Activated T-helper 9 cell treated with anti-CD3 and anti-CD28 coated beads, Interleukin-2, amount 50 U/mL, for 16 hours (primary cell): Measurements from ENCODE around the gene PARP2.
"Not testable (repeated sequence)": the region's sequence is repeated elsewhere in the genome, so short reads cannot be mapped to it uniquely, and the experiment has no call there.

Experiments used
- DNase-seq: peaks from one replicate; pipeline ENCODE4 v3.0.0-alpha.2; 2020; ENCODE audit warnings: low read depth

The PARP2 gene

DNA sequence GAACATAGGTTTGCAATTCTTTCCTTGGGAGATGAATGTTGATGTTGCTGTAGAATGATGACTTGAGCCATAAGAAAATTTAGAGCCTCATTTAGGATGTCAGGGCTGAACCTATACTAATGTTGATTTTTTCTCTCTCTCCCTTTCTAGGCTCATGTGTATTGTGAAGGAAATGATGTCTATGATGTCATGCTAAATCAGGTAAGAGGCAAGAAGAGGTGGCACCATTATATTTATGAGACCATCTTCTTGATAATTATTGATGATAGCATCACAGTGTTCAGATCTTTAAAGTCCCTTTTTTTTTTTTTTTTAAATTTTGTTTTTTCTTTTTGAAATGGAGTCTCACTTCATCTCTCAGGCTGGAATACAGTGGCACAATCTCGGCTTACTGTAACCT, 3.3 kb downstream of the PARP2 start:
- DNase-seq: no peak

DNA sequence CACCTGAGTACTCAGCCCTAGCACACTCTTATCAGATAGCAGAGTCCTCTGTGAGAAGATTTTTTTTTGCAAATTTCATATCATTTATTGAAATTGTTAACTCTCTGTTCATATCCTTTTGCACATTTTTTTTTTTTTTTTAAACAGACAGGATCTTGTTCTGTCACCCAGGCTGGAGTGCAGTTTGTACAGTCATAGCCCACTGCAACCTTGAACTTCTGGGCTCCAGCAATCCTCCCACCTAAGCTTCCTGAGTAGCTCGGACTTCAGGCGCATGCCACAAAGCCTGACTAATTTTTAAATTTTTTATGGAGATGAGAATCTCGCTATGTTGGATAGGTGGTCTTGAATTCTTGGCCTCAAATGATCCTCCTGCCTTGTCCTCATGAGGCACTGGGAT, 4.3 kb downstream of the PARP2 start:
- no peak for DNase-seq

- DNase-seq: no peak
These were observed 6.8 kb downstream of the PARP2 start for GRCh38 chr14:20350282-20350681.

- no peak for DNase-seq
These were observed 7.4 kb downstream of the PARP2 start for GRCh38 chr14:20350860-20351259.

- DNase-seq: no peak
These were observed 13.0 kb downstream of the PARP2 start for GRCh38 chr14:20356422-20356821.

GRCh38 chr14:20358474-20358873, 15.0 kb downstream of the PARP2 start:
- not testable (repeated sequence) for DNase-seq

DNA sequence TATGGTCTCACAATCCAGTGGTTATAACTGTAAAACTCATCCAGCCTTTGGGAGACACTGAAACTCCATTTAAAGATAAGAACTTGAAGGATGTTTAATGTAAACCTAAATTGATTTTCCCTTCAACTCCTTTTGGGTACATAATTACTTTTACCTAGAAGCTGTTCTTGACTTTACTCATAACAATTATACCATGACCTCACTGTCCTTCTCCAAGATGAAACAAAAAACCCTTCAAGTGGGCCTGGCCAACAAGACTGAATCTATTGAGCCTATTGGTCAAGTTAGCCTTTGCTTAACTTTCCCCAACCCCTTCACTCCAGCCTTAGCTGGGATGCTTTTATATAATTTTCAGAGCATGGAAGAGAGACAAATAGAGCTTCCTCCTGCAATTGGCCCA, 22.5 kb downstream of the PARP2 start:
- DNase-seq: no peak

DNA sequence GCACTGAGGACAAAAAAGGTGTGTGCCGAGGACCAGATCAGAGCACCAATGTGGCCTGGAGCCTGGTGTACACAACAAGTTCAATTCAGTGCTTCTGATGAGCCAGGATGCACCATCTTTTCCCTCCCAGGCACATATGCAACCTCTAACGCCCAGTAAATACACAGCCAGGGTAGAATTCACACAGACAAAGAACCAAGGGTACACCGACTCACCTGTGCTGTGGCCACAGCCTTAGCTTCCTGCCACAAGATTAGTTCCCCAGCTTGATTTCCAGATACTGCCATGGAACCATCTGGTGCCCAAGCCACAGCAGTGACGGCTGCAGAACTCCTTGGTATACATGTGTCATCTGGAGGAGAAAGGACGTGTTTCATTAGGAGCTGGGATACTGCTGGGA, 29.4 kb downstream of the PARP2 start:
- no peak for DNase-seq

- no peak for DNase-seq
These were observed 32.0 kb downstream of the PARP2 start for GRCh38 chr14:20375471-20375870.

DNA sequence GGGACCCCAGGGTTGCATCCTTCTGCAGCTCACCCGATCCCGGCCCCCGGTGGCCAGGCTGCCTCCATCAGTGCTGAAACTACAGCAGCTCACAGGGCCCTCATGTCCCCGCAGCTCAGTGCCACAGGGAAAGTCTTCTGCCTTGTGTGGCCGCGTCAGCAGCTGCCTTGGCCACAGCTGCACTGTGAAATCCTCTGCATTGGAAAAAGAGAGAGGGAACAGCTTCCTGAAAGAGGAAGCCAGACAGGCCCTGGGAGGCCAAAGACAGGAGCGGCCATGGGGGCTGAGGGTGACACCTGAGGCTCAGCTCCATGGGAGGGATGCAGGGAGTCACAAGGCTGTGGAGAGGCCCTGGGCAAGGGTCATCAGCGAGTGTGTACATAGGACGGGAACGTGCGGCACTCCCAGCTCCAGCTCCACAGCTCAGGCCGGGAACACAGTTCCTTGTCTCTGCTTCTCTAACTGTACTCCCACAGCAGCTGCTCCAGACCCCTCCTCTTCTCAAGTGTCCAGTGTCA, 32.7 kb downstream of the PARP2 start:
- DNase-seq: no peak

- no peak for DNase-seq
These were observed 33.7 kb downstream of the PARP2 start for GRCh38 chr14:20377171-20377570.

DNA sequence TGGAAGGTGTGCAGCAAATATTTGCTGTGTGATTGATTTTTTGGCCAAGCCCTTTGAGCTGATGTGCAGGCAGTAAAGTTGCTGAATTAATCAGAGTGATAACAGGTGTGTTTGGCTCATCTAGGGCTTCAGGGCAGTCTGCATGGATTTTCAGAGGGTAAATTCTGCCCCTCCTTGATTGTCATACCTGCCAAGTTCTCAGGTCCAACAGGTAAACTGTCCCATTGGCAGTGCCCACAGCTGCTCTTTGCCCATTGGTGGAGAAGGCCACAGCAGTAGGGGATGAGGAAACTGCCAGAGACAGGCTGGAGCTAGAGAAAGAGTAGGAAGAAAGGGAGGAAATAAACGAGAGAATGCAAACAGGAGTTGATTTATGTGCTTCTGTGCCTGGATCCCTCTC, 36.3 kb downstream of the PARP2 start:
- DNase-seq: no peak

DNA sequence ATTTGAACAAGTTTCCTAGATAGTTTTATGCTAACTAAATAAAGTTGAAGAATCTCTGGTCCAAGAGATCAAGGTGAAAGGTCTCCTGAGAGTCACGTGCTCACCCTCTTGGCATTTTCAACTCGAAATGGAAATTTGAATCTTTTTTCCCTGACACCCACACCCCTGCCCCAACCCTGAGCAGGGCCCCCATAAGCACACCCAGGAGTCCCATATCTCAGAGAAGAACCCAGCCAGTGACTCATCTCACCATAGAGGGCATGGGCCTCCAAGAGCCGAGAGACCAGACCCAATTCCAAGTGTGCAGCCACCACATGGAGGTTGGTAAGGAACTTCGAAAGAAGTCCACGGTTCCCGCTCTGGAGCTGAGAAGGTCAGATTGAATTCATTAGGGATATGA, 37.2 kb downstream of the PARP2 start:
- DNase-seq: no peak

DNA sequence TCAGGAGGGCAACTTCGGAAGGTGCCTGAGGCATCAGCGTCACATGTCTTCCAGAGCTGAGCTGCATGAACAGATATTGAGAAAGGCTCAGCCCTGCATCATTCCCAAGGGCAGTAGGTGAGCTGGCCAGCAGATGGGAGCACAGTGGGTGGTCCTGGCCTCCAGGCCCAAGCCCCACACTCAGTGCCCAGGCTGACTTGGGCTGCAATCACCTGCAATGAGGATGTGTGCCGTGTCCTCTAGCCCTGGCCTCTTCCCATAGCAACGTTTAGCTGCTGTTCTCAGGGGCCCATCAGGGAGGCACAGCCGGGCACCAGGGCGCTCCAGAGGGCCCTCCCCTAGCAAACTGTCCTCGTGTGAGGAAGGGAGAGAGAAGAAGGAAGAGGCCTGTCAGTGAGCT, 37.9 kb downstream of the PARP2 start:
- no peak for DNase-seq

DNA sequence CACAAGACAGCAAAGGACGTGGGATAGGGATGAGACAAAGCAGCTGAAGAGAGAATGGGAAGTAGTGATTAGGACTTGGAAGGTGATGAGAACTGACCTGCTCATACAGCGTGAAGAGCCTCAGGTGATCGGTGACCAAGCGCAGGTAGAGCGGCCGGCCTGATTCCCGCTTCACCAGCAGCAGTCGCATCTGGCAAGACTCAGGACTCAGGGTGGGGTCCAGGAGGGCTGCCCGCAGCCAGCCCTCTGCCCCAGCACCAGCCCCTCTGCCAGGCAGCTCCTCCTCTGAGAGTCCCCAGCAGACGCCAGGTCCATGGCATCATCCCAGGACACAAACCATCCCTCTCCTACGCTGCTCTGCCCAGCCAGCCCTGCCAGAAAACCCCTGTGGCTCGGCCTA, 39.1 kb downstream of the PARP2 start:
- DNase-seq: no peak

DNA sequence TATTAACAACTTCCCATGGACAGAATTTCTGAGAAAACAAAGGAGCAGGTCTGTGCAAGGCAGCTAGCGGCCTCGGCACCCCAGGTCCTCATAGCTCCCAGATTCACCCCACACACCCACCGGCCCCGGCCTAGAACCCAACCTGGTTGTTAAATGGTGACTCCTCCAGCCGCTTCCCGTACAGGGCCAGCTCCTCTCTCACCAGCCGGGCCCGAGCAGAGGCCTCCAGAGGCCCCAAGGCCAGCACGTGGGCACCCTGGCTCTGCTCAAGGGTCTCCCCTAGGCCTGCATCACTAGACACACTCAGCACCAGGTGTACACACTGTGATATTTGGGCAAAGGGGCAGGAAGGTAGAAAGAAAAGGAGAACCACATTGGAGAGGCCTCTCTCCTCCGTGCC, 39.6 kb downstream of the PARP2 start:
- DNase-seq: no peak

DNA sequence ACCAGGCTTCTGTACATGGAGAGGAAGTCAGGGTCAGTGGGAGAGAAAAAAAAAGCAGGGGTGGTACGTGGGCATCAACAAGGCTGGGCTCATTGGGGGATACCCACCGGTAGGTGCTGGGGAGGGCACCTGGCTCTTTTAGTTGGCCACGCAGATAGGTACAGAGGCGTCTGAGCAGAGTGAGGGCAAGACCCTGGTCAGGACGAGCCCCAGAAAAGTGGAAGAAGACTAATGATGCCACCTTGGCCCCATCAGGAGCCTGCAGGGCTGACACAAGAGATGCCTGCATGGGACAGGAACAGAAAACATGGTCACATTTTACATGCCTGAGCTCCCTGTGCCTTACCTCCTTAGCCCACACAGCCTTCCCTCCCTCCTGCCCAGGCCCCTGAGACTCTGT, 40.2 kb downstream of the PARP2 start:
- DNase-seq: no peak

GRCh38 chr14:20384321-20384720, 40.9 kb downstream of the PARP2 start:
- no peak for DNase-seq

DNA sequence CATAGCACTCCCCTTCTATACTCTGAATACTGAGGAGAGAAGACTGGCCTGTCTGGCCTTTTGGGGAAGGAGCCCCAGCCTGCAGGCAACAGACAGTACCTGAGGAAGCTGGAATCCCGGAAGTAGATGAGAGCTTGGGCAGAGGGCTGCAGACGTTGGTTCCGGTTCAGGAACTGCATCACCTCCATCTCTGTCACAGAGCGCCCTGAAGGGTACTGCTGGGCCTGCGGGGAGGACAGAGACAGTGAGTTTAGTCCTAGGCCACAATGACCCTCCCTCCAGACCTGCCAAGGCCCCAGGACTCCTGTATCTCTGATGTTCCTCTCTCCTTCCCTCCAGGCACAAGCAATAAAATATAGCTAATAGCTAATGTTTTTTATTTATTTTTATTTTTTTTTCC, 41.5 kb downstream of the PARP2 start:
- no peak for DNase-seq

GRCh38 chr14:20386276-20386855, 42.9 kb downstream of the PARP2 start:
- DNase-seq: no peak

GRCh38 chr14:20387576-20387975, 44.1 kb downstream of the PARP2 start:
- DNase-seq: no peak

GRCh38 chr14:20388159-20388558, 44.7 kb downstream of the PARP2 start:
- DNase-seq: no peak

DNA sequence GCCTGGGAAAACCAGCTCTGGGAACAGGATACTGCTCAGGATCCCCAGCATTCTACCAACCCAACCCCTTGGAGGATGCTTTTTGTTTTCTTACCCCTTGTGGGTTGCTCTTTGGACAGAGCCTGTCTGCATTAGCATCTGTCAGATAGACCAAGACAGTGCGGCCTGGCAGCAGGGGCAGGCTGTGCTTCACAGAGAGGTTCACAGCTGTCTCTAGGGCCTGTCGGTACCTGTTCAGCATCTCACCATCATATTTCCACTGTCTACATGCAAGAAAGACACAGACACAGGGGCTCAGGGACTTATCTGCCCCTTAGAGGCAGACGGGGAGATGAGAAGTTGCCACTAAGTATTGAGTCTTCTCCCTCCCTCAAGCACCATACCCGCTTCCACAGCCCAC, 48.1 kb downstream of the PARP2 start:
- no peak for DNase-seq

GRCh38 chr14:20397511-20397910, 54.1 kb downstream of the PARP2 start:
- DNase-seq: no peak

GRCh38 chr14:20400589-20400964, 57.1 kb downstream of the PARP2 start:
- DNase-seq: no peak
